ELF-1 (cell line): ENCODE results near the gene DDX42.
A peak's percentile ranks its signal among the peaks of the same experiment; 100 is the strongest.
"Not testable (repeated sequence)": the region's sequence is repeated elsewhere in the genome, so short reads cannot be mapped to it uniquely, and the experiment has no call there.

Experiments used
- DNase-seq: peaks from one replicate; pipeline ENCODE4 v3.0.0-alpha.2; 2016; ENCODE audit warnings: low read depth, low spot score

DDX42 gene

GRCh38 chr17:63838631-63839171 is 64.7 kb downstream of the DDX42 start:
- peak; percentile 78 for DNase-seq

DNA sequence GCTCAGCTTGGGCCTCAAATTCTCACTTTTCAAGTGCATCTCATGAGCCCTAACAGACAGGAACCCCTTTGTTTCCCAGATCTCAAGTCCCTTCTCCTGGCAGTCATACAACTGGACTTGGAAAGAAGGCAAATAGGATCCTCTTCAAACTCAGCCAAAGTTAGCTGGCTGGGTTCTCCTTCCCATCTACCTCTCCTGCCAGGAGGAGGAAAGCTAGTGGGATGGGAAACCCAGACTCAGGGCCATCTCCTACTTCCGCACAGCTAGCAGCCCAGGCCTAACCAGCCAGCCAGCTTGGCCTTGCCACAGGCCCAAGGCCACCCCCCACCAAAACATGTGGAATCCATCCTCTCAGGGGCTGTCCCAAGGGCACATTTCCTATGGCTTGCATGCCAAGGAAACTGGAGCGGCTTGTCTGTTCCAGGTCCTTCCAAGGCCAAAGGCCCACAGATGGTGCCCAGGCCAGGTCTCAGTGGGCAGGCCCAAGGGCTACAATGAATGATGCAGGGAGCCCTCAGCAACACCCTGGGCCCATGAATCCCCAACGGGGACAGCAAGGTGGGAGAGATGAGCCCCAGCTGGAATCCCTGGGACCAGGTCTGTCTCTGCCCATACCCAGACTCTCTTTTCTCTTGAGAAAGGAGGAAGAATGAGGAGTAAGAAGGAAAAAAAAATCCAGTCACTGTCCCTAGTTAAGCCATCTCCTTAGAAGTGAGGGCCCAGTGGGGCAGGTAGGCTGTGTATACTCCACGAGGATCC is 66.8 kb downstream of the DDX42 start:
- DNase-seq = no peak

- peak; percentile 80 for DNase-seq
These were observed 67.6 kb downstream of the DDX42 start for GRCh38 chr17:63841350-63842172.

- peak; percentile 49 for DNase-seq
These were observed 68.2 kb downstream of the DDX42 start for GRCh38 chr17:63842173-63842539.

- peak; percentile 99 for DNase-seq
These were observed 68.8 kb downstream of the DDX42 start, which contains the start of gene SMARCD2 for GRCh38 chr17:63842540-63843386. TSS of gene SMARCD2 (minus strand) at chr17:63842685. CDS start at chr17:63842674, 11 bp downstream.

- DNase-seq = not testable (repeated sequence)
These were observed 69.5 kb downstream of the DDX42 start for GRCh38 chr17:63843387-63843888.

DNA sequence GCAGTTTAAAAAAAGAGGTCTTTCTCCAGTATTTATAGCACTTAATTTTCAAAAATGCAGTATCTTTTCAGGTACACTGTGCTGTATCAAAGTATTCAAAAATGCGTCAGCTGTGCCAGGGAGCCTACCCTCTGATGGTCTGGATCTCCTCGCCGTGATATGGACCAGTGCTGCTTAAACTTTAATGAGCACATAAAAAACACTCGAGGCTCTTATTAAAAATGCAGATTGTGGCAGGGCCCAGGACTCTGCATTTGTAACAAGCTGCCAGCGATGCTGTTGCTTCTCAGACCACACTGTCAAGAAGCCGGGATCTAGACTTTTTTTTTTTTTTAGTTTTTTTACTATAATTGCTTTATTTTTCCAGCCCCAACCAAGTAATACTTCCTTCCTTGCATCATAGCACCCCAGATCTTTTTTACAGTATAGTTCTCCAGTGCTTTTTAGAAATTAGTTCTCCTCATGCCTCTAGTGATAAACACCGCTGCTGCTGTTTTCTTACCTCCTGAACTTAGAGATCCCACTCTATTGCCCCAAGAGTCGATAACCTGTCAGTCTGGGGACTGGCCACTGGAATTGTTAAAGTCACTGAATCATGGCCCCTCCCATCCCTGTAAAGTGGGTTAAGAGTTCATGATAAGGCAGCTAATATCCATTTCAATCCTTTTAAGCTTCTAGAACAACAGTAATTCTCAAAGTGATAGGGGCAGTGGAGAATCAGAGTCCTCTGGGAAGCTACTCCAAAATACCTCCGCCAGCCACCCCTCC is 70.1 kb downstream of the DDX42 start:
- no peak for DNase-seq

DNA sequence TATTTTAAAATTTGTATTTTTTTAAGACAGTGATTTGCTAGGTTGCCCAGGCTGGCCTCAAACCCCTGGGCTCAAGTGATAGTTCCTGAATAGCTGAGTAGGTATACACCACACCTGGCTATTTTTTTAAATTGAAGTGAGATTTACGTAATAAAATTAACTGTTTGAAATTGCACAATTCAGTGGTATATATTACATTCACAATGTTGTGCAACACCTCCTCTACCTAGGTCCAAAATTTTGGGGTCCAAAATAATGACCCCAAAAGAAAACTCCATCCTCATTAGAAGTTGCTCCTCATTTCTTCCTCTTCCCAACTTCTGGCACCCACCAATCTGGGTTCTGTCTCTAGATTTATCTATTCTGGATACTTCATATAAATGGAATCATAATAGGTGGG is 71.5 kb downstream of the DDX42 start:
- no peak for DNase-seq

- no peak for DNase-seq
These were observed 73.7 kb downstream of the DDX42 start for GRCh38 chr17:63847525-63848249.

DNA sequence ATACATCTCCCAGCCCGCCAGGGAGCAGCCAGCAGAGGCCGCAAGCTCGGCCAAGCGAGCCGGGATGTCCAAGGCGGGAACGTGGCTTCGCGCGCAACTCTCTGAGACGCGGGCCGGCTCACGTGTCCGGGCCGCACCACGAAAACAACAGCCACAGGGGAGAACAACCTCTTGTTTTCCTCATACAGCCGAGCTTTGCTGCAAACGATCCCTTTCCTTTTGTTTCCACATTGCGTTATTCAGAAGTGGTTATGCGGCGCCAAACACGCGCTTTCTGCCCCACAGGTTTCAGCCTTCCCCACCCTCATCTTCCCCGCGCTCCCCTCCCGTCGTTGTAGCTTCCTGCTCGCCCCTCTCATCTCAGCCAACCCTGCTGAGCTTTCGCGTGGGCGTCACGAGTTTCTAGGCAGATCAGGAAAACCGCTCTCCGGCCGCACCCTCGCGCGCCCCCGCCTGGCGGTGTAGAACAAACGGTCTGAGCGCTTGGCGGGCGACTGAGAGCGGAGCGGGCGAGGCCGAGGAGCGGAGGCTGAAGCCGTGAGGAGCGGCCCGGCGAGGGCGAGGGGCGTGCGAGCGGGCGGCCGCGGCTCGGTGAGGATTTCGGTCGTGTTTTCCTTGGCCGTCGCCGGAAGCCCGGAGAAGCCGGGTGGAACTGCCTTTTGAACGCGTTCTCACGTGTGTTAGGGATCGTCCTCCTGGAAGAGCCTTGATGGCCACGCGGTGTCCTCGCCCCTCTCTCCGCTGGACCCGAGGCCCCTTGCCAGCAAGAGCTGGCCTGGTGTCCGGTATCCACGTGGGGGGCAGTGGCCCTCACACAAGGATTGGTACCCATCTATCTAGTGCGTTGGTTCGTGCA is 75.1 kb downstream of the DDX42 start:
- DNase-seq = peak; percentile 96

- no peak for DNase-seq
These were observed 76.4 kb downstream of the DDX42 start for GRCh38 chr17:63850401-63850800.

DNA sequence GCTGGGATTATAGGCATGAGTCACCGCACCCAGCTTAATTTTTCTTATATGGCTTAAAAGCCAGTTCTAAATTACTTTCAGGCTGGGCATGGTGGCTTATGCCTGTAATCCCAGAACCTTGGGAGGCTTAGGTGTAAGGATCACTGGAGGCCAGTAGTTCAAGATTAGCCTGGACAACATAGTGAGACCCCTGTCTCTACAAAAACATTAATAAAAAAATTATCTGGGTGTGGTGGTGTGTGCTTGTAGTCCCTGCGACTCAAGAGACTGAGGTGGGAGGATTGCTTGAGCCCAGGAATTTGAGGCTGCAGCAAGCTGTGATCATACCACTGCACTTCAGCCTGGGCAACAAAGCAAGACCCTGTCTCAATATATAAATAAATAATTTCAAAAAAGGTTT is 79.3 kb downstream of the DDX42 start:
- no peak for DNase-seq

- DNase-seq = no peak
These were observed 80.7 kb downstream of the DDX42 start for GRCh38 chr17:63854709-63855108.

GRCh38 chr17:63855185-63855584 is 81.2 kb downstream of the DDX42 start:
- no peak for DNase-seq

DNA sequence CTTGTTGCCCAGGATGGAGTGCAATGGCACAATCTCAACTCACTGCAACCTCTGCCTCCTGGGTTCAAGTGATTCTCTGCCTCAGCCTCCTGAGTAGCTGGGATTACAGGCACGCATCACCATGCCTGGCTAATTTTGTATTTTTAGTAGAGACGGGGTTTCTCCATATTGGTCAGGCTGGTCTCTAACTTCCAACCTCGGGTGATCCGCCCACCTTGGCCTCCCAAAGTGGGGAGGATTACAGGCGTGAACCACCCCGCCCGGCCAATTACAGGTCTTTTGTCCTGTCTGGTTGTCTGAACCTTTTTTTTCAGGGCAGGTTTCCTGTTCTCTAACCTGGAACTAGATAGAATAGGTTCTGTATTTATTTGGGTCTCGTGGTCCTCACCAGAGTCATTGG is 82.5 kb downstream of the DDX42 start:
- not testable (repeated sequence) for DNase-seq

DNA sequence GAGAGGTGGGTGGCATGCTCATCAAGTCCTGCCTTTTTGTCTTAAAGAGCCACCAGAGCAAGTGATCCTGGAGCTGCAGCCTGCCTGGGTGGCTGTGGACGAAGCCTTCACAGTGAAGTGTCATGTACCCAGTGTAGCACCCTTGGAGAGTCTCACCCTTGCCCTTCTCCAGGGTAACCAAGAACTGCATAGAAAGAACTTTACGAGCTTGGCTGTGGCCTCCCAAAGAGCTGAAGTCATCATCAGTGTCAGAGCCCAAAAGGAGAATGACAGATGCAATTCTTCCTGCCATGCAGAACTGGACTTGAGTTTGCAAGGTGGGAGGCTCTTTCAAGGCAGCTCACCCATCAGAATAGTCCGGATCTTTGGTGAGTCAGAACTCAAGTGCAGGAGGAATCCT is 85.3 kb downstream of the DDX42 start:
- DNase-seq = no peak

DNA sequence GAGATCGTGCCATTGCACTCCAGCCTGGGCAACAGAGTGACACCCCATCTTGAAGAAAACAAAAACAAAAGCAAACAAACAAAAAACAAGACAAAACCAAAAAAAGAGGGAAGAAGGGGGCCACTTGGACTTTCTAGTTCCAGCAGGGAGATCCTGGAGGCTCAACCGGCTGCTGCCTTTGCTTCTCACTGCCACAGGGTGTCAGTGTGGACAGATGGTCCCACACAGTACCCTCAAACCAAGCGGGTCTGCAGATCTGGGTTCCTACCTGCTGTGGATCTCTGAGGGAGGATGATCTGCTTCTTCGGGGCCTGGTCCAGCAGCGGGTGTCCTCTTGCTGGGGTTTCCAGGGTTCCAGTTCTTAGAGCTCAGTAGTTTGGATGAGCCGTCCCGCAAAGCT is 92.7 kb downstream of the DDX42 start:
- DNase-seq = not testable (repeated sequence)
